ENCODE measurements around the gene ASZ1.

DNA sequence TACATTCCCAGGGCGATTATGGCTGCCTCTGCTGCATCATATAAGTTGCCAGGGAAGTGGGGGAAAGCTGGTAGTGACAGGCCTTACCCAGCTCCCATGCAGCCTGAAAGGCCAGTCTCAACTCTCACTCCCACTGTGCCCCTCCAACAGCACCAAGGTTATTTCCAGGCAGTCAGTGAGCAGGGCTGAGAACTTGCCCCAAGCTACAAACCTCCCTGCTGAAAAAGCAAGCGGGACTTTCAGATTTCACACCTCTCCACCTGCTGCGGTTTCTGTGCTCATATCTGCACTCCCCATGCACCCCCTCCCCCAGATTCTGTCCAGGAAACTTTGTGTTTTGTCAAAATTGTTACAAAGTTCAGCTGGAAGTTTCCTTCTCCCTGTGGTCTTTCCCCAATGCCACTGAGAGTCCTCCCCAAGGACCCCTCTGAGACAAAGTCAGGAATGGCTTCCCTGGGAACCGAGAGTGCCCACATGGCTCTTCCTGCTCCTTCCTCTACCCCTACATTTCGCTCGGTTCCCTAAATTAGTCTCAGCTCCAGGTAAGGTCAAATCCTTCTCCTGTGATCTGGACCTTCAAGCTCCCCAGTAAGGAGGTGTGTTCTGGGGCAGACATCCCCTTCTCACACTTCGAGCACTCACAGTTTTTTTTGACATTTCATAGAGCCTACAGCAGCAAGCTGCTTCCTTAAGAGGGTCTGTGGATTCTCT, 79.2 kb downstream of the ASZ1 start:
- TF ChIP-seq, protein P1, sequence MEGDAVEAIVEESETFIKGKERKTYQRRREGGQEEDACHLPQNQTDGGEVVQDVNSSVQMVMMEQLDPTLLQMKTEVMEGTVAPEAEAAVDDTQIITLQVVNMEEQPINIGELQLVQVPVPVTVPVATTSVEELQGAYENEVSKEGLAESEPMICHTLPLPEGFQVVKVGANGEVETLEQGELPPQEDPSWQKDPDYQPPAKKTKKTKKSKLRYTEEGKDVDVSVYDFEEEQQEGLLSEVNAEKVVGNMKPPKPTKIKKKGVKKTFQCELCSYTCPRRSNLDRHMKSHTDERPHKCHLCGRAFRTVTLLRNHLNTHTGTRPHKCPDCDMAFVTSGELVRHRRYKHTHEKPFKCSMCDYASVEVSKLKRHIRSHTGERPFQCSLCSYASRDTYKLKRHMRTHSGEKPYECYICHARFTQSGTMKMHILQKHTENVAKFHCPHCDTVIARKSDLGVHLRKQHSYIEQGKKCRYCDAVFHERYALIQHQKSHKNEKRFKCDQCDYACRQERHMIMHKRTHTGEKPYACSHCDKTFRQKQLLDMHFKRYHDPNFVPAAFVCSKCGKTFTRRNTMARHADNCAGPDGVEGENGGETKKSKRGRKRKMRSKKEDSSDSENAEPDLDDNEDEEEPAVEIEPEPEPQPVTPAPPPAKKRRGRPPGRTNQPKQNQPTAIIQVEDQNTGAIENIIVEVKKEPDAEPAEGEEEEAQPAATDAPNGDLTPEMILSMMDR (conservative IDR thresholded peaks at IDR 0.05; ENCODE audit: low read length): no peak
- no peak for TF ChIP-seq EZH2phosphoT487 (IDR thresholded peaks at IDR 0.05; ENCODE audit: borderline replicate concordance, low read depth, low read length)

Measured in OCI-LY7 (cell line).